Uterus (tissue), 4 donors: ENCODE data around the gene MINAR1. TPM values are rescaled to one million over a fixed set of nuclear protein-coding genes. Genes with fewer than 3 reads are reported as not detected.

Experiments used
- DNase-seq, 2 donors: peaks; one replicate each; pipeline ENCODE4 v3.0.0-alpha.2; 2019 to 2020
- H3K27ac ChIP-seq, 2 donors: fragments of 200-600 bp; sonication (generic); 1 replicate in 1 of 2; 2 replicates in 1 of 2; pipeline ENCODE4 v1.5.1; 2016 to 2018
- H3K27me3 ChIP-seq, 2 donors: fragments of 200-600 bp; sonication (generic); one replicate each; pipeline ENCODE4 v1.5.1; 2018 to 2019; ENCODE audit warnings: control low read depth in 1 of 2
- H3K36me3 ChIP-seq, 2 donors: fragments of 200-600 bp; sonication (generic); one replicate each; pipeline ENCODE4 v1.5.1; 2019; ENCODE audit warnings: control low read depth in 1 of 2
- H3K4me1 ChIP-seq, 2 donors: fragments of 200-600 bp; sonication (generic); one replicate each; pipeline ENCODE4 v1.5.1; 2018 to 2019; ENCODE audit warnings: control low read depth in 1 of 2
- H3K4me3 ChIP-seq, 2 donors: fragments of 200-600 bp; sonication (generic); 1 replicate in 1 of 2; 2 replicates in 1 of 2; pipeline ENCODE4 v1.5.1; 2018 to 2019; ENCODE audit warnings: mild to moderate bottlenecking in 1 of 2
- H3K9me3 ChIP-seq, 2 donors: fragments of 200-600 bp; sonication (generic); one replicate each; pipeline ENCODE4 v1.5.1; 2019; ENCODE audit warnings: control low read depth in 1 of 2
- POLR2A ChIP-seq, 2 donors: fragments of 450-650 bp; IDR thresholded peaks; one replicate each; pipeline ENCODE4 v1.6.1; 2016; ENCODE audit warnings: antibody characterized with exemption in 2 of 2, mild to moderate bottlenecking in 1 of 2, moderate library complexity in 1 of 2
- intact Hi-C: fragments of 100-400 bp; cut with DNase I; formaldehyde crosslinking; loops from one replicate; pipeline ENCODE4 v1.15.1; 2023; ENCODE audit warnings: low total_unique reads
- total RNA-seq, 4 donors: library from RNA; depleted of rRNA in 3 of 4; stranded (reverse); fragments of >200 nt in 3 of 4; gene quantifications; one replicate each; pipeline versions ENCODE4 v1.1.0 to v1.2.4, GENCODE V29; 2014 to 2023
- TF ChIP-seq, protein P1 (sequence below), 4 experiments: fragments of 200-600 bp in 2 of 4; fragments of 450-650 bp in 2 of 4; sonication (generic) in 2 of 4; IDR thresholded peaks; one replicate each; pipeline ENCODE4 v1.5.1; 2016 to 2019; ENCODE audit warnings: antibody characterized with exemption in 4 of 4, mild to moderate bottlenecking in 2 of 4, moderate library complexity in 1 of 4
- donor health status: DM: yes; HTN: yes; CAD: no.

MINAR1 gene
- total RNA-seq = 1 to 10 TPM in 2 of 4 donors, under 1 TPM in 1, not detected in 1; 0.43 to 2.9 (median 1.5) TPM

GRCh38 chr15:79431636-79432344 lies at the start of gene MINAR1:
MINAR1 (plus strand) TSS chr15:79432336; CDS start chr15:79456148, 23,812 bp downstream.
- Histone ChIP-seq H3K9me3 (no peaks in the 10 kb centered on the region), H3K27me3 (peaks cover 10 to 13% of the 10 kb centered on the region in 2 donors), H3K27ac (no peak within 1 kb of the TSS), H3K36me3 (no peaks in the 10 kb centered on the region), H3K4me3 (no peak within 1 kb of the TSS), H3K4me1 (peaks cover 0 to 4% of the 10 kb centered on the region in 2 donors)
- no peak for DNase-seq
- intact Hi-C loops = no loop called here
- TF ChIP-seq, protein P1, sequence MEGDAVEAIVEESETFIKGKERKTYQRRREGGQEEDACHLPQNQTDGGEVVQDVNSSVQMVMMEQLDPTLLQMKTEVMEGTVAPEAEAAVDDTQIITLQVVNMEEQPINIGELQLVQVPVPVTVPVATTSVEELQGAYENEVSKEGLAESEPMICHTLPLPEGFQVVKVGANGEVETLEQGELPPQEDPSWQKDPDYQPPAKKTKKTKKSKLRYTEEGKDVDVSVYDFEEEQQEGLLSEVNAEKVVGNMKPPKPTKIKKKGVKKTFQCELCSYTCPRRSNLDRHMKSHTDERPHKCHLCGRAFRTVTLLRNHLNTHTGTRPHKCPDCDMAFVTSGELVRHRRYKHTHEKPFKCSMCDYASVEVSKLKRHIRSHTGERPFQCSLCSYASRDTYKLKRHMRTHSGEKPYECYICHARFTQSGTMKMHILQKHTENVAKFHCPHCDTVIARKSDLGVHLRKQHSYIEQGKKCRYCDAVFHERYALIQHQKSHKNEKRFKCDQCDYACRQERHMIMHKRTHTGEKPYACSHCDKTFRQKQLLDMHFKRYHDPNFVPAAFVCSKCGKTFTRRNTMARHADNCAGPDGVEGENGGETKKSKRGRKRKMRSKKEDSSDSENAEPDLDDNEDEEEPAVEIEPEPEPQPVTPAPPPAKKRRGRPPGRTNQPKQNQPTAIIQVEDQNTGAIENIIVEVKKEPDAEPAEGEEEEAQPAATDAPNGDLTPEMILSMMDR (IDR thresholded peaks at IDR 0.05) = no peak
- TF ChIP-seq POLR2A (IDR thresholded peaks at IDR 0.05) = no peak

- no peak overlapping the region for H3K4me3 ChIP-seq
- no peak for TF ChIP-seq POLR2A (IDR thresholded peaks at IDR 0.05)
- TF ChIP-seq, protein P1 (IDR thresholded peaks at IDR 0.05) = no peak
- H3K27ac ChIP-seq = no peak overlapping the region
- intact Hi-C loops = no loop called here
- H3K27me3 ChIP-seq = no peaks in the 10 kb centered on the region
- DNase-seq = no peak
- no peaks in the 10 kb centered on the region for H3K9me3 ChIP-seq
- no peaks in the 10 kb centered on the region for H3K4me1 ChIP-seq
- no peaks in the 10 kb centered on the region for H3K36me3 ChIP-seq
Measured at GRCh38 chr15:79394231-79394630, 37.9 kb upstream of the MINAR1 start.

- H3K9me3 ChIP-seq = no peaks in the 10 kb centered on the region
- H3K4me1 ChIP-seq = no peaks in the 10 kb centered on the region
- intact Hi-C loops = no loop called here
- no peak overlapping the region for H3K27ac ChIP-seq
- no peak overlapping the region for H3K4me3 ChIP-seq
- TF ChIP-seq, protein P1 (IDR thresholded peaks at IDR 0.05) = no peak
- no peak for TF ChIP-seq POLR2A (IDR thresholded peaks at IDR 0.05)
- H3K27me3 ChIP-seq = no peaks in the 10 kb centered on the region
- no peaks in the 10 kb centered on the region for H3K36me3 ChIP-seq
- DNase-seq = no peak
Measured at GRCh38 chr15:79396850-79397249, 35.3 kb upstream of the MINAR1 start.

GRCh38 chr15:79397269-79397910 lies 34.7 kb upstream of the MINAR1 start:
- intact Hi-C loops = no loop called here
- Histone ChIP-seq H3K4me3 (no peak overlapping the region), H3K27ac (no peak overlapping the region), H3K9me3 (no peaks in the 10 kb centered on the region), H3K36me3 (no peaks in the 10 kb centered on the region), H3K4me1 (no peaks in the 10 kb centered on the region), H3K27me3 (no peaks in the 10 kb centered on the region)
- TF ChIP-seq, protein P1 (IDR thresholded peaks at IDR 0.05) = no peak
- TF ChIP-seq POLR2A (IDR thresholded peaks at IDR 0.05) = no peak
- DNase-seq = no peak

- no peak for TF ChIP-seq POLR2A (IDR thresholded peaks at IDR 0.05)
- TF ChIP-seq, protein P1 (IDR thresholded peaks at IDR 0.05) = no peak
- no peak overlapping the region for H3K27ac ChIP-seq
- H3K9me3 ChIP-seq = no peaks in the 10 kb centered on the region
- intact Hi-C loops = no loop called here
- H3K4me3 ChIP-seq = no peak overlapping the region
- no peaks in the 10 kb centered on the region for H3K27me3 ChIP-seq
- no peak for DNase-seq
- H3K4me1 ChIP-seq = no peaks in the 10 kb centered on the region
- H3K36me3 ChIP-seq = no peaks in the 10 kb centered on the region
Measured at GRCh38 chr15:79399606-79400005, 32.5 kb upstream of the MINAR1 start.
